GM21737 (cell line): ENCODE measurements around the gene LRRIQ1.
"Not testable (repeated sequence)": the region's sequence is repeated elsewhere in the genome, so short reads cannot be mapped to it uniquely, and the experiment has no call there.

Experiments
- ATAC-seq: cut with Tn5 transposase; IDR thresholded peaks from one replicate; pipeline ENCODE4 v1.9.1; 2021; ENCODE audit warnings: mild to moderate bottlenecking, moderate library complexity; ENCODE audit not compliant: unreplicated experiment

Gene LRRIQ1, protein sequence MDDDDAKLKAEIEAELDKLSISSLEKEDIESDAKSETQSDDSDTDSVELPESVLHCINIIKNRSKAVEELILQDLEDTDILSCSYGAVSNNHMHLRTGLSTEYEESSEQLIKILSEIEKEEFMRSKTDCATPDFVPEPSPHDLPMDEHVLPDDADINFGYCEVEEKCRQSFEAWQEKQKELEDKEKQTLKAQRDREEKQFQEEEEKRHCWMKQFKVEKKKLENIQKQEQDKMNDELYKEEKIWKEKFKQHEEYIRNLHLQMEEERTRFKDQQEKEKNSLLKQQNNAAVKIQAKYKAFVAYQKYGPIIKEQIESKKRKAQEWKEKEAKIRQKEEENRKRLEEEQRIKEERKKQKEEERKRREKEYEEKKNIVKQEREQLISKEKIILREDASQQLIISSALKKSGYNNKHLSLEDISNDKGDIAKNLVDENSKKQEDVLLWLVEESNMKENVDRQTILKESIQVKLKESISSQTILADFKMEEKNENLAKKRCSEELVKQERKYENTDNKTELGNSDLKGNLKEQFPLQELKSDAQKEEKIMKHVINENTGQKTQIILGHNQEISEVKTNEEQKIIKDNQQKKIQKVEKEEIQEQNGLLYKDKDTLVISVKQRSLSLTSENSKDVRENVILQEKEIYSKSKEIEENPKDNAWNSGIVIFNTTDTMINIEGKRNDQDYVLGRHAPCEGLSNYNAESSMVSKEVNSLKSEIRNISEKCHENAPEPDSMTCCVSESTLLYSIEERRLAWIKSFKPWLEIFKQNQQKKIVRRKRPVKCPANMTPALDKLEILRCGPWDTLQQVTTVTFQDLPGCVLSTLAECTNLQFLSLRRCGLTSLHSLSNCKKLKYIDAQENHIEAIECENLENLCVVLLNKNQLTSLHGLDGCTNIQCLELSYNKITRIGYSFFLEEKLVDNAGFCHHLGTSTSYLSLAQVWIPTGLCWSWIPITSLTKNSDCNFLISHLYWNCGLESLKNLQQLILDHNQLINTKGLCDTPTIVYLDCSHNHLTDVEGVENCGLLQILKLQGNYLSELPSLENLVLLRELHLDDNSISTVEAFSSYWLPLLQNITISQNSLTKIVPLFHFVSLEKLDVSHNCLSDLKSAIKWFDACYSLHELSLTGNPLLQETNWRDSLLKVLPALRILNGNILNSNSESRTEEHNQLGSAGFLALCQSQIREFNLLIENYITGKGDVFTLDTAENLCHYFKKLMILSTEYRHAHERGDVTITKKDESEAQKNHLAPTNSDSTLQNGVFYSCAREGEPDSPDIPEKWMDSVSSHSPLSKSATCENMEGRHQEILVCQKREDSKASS (N-terminal part only)

DNA sequence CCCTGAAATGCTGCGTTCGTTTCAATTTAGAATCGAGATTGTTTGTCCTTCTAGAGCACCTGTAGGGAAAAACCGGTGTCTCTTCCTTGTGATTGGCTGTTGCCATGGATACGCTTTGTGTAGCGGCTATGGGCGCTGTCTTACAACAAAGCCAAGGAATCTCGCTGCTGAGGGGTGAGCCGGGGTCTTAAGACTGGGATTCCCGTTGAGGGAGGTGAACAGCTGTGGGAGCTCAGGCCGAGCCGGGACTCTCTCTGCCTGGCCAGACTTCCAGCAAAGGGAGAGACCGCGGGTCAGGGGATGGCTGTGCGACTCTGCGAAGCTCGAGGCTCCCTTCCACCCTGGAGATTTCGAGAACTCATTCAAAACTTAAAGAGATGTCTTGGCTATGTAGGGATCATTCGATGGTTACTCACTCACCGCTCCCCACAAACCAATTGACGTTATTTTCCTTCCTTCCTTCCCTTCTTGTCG lies at the start of gene LRRIQ1, which contains the start of gene TSPAN19:
TSS of gene LRRIQ1 (plus strand) at position 118 of the 474 bp plus-strand sequence. CDS start 1,826 bp downstream, outside the sequence.
TSS of gene TSPAN19 (minus strand) at position 44 of the 474 bp plus-strand sequence. CDS start 6,331 bp downstream, outside the sequence.
- ATAC-seq, result peak; percentile 97

DNA sequence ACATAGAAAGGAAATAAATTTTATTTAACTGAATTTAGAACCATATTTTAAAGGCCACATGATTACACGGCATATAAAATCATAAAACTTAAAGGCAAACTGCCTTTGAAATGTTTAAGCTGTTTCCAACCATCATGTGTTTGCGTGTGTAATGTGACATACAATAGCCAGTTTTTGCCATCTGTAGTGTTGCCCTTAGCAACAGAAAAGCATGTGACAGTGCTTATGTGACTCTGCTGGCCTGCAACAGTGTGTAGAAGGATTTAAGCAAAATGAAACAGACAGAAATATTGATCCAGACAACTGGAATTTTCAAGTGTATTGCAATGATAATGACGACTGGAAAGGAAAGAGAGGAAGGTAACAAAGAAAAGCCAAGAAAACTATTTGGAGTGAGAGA lies 49.6 kb upstream of the LRRIQ1 start:
- ATAC-seq, result no peak

- ATAC-seq, result no peak
Measured at GRCh38 chr12:84994426-84994825, 41.7 kb upstream of the LRRIQ1 start.

DNA sequence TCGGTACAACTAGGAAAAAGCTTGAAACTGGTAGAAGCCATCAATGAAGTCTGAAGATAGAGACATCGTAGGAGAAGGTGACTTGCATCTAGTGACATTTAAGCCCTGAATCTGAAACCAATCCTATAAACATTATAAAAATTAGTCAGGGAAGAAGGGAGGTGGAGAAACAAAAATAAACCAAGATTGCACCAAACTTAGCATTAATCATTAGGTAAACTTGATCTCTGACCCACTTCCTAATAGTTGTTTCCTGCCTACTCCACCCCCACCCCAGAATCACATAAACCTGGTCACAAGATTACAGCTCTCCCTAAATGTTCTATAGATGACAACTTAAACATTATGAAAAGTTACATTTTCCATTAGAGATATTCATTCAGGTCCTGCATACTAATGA lies 40.5 kb upstream of the LRRIQ1 start:
- ATAC-seq, result no peak

GRCh38 chr12:84996759-84997158 lies 39.4 kb upstream of the LRRIQ1 start:
- no peak for ATAC-seq

GRCh38 chr12:84998341-84998740 lies 37.8 kb upstream of the LRRIQ1 start:
- no peak for ATAC-seq

GRCh38 chr12:85000729-85001128 lies 35.4 kb upstream of the LRRIQ1 start:
- no peak for ATAC-seq

DNA sequence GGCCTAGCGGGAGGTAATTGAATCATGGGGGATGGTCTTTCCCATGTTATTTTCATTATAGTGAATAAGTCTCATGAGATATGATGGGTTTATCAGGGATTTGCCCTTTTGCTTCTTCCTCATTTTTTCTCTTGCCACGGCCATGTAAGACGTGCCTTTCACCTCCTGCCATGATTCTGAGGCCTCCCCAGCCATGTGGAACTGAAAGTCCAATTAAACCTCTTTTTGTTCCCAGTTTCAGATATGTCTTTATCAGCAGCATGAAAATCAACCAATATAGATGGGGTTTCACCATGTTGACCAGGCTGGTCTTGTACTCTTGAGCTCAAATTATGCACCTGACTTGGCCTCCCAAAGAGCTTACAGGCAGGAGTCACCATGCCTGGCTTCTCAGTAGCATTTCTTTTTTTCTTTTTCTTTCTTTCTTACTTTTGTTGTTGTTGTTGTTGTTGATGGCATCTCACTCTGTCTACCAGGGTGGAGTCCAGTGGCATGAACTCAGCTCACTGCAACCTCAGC lies 33.3 kb upstream of the LRRIQ1 start:
- no peak for ATAC-seq

- no peak for ATAC-seq
Measured at GRCh38 chr12:85004204-85004603, 31.9 kb upstream of the LRRIQ1 start.

DNA sequence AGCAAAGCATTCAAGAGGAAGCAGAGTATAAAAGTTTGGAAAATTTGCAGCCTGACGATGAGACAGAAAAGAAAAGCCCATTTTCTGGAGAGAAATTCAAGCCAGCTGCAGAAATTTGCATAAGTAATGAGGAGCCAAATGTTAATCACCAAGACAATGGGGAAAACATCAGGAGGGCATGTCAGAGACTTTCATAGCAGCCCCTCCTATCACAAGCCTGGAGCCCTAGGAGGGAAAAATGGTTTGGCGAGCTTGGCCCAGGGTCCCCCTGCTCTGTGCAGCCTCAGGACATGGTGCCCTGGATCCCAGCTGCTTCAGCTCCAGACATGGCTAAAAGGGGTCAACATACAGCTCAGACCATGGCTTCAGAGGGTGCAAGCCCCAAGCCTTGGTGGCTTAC lies 31.1 kb upstream of the LRRIQ1 start:
- not testable (repeated sequence) for ATAC-seq

DNA sequence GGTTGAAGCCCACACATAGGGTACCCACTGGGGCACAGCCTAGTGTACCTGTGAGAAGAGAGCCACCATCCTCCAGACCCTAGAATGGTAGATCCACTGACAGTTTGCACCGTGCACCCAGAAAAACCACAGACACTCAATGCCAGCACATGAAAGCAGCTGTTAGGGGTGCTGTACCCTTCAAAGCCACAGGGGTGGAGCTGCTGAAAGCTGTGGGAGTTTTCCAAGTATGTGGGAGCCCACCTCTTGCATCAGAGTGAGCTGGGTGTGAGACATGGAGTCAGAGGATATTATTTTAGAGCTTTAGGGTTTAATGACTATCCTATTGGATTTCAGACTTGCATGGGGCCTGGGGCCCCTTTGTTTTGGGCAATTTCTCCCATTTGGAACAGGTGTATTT lies 30.5 kb upstream of the LRRIQ1 start:
- no peak for ATAC-seq

- ATAC-seq, result no peak
Measured at GRCh38 chr12:85006206-85006605, 29.9 kb upstream of the LRRIQ1 start.

- no peak for ATAC-seq
Measured at GRCh38 chr12:85007836-85008235, 28.3 kb upstream of the LRRIQ1 start.

DNA sequence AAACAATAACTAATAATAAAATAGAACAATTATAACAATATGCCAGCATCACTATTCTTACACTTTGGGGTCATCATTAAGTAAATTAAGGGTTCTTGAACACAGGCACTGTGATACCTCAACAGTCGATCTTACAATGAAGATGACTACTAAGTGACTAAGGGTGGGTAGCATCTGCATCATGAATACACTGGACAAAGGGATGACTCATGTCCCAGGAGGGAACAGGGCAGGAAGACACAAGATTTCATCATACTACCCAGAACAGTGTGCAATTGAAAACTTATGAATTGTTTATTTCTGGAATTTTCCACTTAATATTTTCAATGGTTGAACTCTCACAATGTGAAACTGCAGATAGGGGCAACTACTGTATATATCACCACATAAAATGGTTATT lies 19.7 kb upstream of the LRRIQ1 start:
- ATAC-seq, result no peak

DNA sequence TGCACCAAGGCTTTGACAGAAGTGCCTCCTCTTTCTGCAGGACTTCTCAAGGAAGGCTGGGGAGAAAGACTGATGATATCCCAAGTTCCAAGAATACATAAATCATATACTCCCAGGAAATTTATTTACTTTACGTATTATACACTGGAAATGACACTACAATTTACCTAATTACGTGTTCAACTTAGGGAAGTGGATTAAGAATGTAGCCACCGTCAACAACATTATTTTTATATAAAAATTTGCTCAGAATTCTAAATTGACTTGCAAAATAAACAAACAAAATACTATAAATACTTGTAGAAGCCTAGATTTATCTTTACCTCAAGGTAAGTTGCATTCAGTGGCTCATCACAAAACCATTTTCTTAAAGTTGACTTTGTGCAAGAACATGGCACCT lies 19.0 kb upstream of the LRRIQ1 start:
- no peak for ATAC-seq

DNA sequence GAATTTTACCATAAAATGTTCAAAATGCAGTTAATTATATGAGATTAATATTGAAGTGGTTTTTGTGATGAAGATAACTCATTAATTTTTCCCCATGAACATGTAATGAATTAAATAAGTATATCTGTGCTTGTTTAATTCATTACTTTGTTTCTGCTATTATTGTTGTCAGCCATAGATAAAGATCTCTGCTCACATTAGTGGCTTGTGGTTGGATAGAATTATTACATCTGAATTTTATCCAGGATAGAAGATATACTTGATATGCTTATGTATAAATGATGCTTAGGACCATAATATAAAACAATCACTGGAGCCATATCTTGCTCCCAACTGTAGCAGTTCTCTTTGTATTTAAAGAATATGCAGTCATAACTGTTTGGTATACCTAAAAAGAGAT lies 18.5 kb upstream of the LRRIQ1 start:
- no peak for ATAC-seq

GRCh38 chr12:85018098-85018497 lies 18.1 kb upstream of the LRRIQ1 start:
- ATAC-seq, result no peak

GRCh38 chr12:85029456-85029855 lies 6.7 kb upstream of the LRRIQ1 start:
- no peak for ATAC-seq

DNA sequence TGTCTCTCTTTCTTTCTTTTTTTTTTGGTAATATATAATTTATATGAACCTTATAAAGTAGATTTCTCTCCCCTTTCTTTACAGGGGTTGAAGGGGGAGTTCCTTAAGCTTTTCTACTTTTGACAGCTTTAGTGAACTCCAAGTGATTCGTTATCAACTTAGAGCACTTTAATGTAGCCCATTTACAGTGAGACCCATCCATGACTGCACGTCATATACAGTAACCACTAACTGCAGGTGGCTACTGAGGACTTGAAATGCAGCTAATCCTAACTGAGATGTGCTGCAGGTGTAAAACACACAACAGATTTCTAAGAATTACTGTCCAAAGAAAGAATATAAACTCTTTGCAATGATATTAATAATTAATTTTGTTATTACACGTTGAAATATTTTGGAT lies 582 bp downstream of the LRRIQ1 start:
- no peak for ATAC-seq

DNA sequence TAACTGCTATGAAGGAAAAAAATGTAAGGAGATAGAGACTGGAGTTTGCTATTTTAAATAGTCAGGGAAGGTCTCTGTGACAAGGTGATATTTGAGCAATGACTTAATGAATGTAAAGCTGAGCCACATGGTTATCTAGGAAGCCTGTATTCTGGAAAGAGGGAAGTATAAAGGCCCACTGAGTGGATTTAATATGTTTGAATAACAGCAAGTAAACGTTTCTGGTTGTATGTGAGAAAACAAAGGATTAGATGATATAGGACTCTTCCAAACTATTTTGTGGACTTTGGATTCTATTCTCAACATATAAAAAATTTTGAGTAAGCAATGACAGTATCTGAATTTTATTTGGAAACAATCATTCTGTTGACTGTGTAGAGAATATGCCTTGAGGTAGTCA lies 5.2 kb downstream of the LRRIQ1 start:
- ATAC-seq, result no peak

GRCh38 chr12:85043829-85044228 lies 7.7 kb downstream of the LRRIQ1 start:
- no peak for ATAC-seq
